Adrenal gland (tissue), 12 donors: Measurements from ENCODE around the gene TMEM88. TPM values are rescaled to one million over a fixed set of nuclear protein-coding genes. Genes with fewer than 3 reads are reported as not detected.
A peak's percentile ranks its signal among the peaks of the same experiment; 100 is the strongest.

ENCODE experiments used
- DNase-seq, 7 donors: peaks; one replicate each; pipeline ENCODE4 v3.0.0-alpha.2; 2019 to 2020
- H3K27ac ChIP-seq, 5 donors: fragments of 200-600 bp; sonication (generic) in 4 of 5; 1 replicate in 3 of 5; 2 replicates in 2 of 5; pipeline versions ENCODE4 v1.5.1 to v1.8.0; 2016 to 2020; ENCODE audit warnings: mild to moderate bottlenecking in 1 of 5
- H3K27me3 ChIP-seq: fragments of 200-600 bp; 2 replicates; pipeline ENCODE4 v1.8.0; 2021
- H3K36me3 ChIP-seq, 2 donors: fragments of 200-600 bp; replicated peaks in 1 of 2; 1 replicate in 1 of 2; 2 replicates in 1 of 2; pipeline versions ENCODE4 v1.5.1 to v1.8.0; 2018 to 2022
- H3K4me1 ChIP-seq, 2 donors: fragments of 200-600 bp; replicated peaks in 1 of 2; 1 replicate in 1 of 2; 2 replicates in 1 of 2; pipeline versions ENCODE4 v1.5.1 to v1.8.0; 2018 to 2021
- H3K4me3 ChIP-seq, 4 donors: fragments of 200-600 bp; sonication (generic) in 3 of 4; one replicate each; pipeline ENCODE4 v1.5.1; 2016 to 2018
- H3K9me3 ChIP-seq, 3 donors: fragments of 200-600 bp; sonication (generic) in 1 of 3; replicated peaks in 1 of 3; 1 replicate in 2 of 3; 2 replicates in 1 of 3; pipeline versions ENCODE4 v1.5.1 to v1.8.0; 2016 to 2021
- POLR2A ChIP-seq, 2 donors: fragments of 450-650 bp; IDR thresholded peaks; one replicate each; pipeline ENCODE4 v1.6.1; 2017; ENCODE audit warnings: antibody characterized with exemption in 2 of 2, mild to moderate bottlenecking in 2 of 2, moderate library complexity in 1 of 2
- WGBS, 4 donors: extraction: QIAGEN DNeasy Blood & Tissue Kit in 2 of 4; methylation state at CpG; one replicate each; pipeline versions ENCODE4 v1.1.5 to v1.1.7; 2013 to 2017; 5-methylcytosine and 5-hydroxymethylcytosine counted together
- intact Hi-C, 2 donors: fragments of 100-400 bp; cut with DNase I; formaldehyde crosslinking; loops; one replicate each; pipeline versions ENCODE4 v1.14.1 to v1.15.0; 2022 to 2023
- polyA plus RNA-seq, 3 donors: library from polyadenylated mRNA; stranded (reverse); fragments of 200-250 nt in 2 of 3; fragments of 350-450 nt in 1 of 3; fragmentation: Illumina TruSeq in 1 of 3; extraction: RNeasy Lipid Tissue Mini Kit (QIAGEN cat#74804) in 1 of 3; gene quantifications; one replicate each; pipeline ENCODE4 v1.2.3, GENCODE V29; 2013 to 2014
- total RNA-seq, 9 donors: library from RNA; depleted of rRNA in 4 of 9; stranded (reverse); fragments of >200 nt in 4 of 9; fragments of 120-200 nt in 1 of 9; fragmentation: NEBNext Ultra II Directional in 1 of 9; extraction: Animal tissue kit (Norgen Biotek cat#: 25700) in 1 of 9; gene quantifications; one replicate each; pipeline versions ENCODE4 v1.1.0 to v1.2.4, GENCODE V29; 2013 to 2023
- TF ChIP-seq, protein P1 (sequence below), 6 experiments: fragments of 450-650 bp in 4 of 6; fragments of 200-600 bp in 2 of 6; sonication (generic) in 1 of 6; IDR thresholded peaks; 1 replicate in 5 of 6; 2 replicates in 1 of 6; pipeline versions ENCODE4 v1.5.1 to v1.8.0; 2016 to 2021; ENCODE audit warnings: antibody characterized with exemption in 6 of 6, mild to moderate bottlenecking in 2 of 6, moderate library complexity in 1 of 6
- donor health status: healthy with polysubstance abuse.
- donor health status: Bipolar disorder and iron deficiency.
- donor health status: DM: yes; HTN: yes; CAD: no.
- donor health status: DM: no; HTN: no; CAD: no.
- donor health status: DM: no; HTN: no; CAD: no.
- donor health status: DM: yes; HTN: yes; CAD: no.

Gene TMEM88
- total and polyA plus RNA-seq, 12 donors, result 7.9 to 107 (median 25.1) TPM

DNA sequence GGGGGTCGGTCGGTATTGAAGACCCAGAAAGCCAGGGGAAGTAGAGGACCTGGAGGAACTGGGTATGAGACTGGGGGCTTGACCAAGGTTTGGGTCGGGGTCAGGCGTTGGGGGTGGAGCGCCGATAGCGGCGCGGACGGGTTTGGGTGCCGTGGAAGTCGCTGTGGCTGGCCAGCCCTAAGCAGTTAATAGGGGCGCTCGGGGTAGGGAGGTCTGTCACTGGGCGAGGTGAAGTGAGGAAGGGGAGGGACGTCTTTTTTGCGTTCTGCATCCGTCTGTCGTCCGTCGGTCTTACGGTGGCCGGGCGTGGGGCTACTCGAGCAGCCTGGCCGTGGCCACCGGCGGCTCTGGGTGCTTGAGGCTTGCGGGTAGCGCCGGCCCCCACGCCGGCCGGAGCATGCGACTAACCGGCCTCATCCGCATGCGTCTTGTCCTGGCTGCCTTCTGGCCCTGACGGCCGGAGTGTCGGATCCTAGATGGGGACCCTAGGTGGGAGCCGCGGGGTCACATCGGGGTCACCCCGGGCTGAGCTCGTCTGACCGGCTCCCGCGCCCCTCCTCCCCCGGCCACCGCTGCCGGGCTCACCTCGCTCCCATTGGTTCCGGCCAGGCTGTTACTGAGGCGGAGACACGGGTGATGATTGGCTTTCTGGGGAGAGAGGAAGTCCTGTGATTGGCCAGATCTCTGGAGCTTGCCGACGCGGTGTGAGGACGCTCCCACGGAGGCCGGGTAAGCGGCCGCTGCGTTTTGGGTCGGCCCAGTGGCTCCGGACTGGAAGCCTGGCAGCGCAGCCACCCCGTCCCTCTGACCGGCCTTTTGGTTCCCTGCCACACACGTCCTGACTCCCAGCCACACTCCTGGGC lies 10.3 kb upstream of the TMEM88 start:
- H3K4me3 ChIP-seq, result peak overlapping the region in 3 of 4 donors; percentile 44 to 82 (median 62)
- TF ChIP-seq POLR2A (IDR thresholded peaks at IDR 0.05), result peak; percentile 60 to 93
- TF ChIP-seq, protein P1, sequence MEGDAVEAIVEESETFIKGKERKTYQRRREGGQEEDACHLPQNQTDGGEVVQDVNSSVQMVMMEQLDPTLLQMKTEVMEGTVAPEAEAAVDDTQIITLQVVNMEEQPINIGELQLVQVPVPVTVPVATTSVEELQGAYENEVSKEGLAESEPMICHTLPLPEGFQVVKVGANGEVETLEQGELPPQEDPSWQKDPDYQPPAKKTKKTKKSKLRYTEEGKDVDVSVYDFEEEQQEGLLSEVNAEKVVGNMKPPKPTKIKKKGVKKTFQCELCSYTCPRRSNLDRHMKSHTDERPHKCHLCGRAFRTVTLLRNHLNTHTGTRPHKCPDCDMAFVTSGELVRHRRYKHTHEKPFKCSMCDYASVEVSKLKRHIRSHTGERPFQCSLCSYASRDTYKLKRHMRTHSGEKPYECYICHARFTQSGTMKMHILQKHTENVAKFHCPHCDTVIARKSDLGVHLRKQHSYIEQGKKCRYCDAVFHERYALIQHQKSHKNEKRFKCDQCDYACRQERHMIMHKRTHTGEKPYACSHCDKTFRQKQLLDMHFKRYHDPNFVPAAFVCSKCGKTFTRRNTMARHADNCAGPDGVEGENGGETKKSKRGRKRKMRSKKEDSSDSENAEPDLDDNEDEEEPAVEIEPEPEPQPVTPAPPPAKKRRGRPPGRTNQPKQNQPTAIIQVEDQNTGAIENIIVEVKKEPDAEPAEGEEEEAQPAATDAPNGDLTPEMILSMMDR (IDR thresholded peaks at IDR 0.05), result no peak
- peak overlapping the region; percentile 98 to 99 (median 99) for H3K27ac ChIP-seq
- H3K4me1 ChIP-seq, result peaks cover 17 to 28% of the 10 kb centered on the region in 2 donors
- peak; percentile 92 to 97 (median 97) for DNase-seq
- H3K27me3 ChIP-seq, result no peaks in the 10 kb centered on the region
- peaks cover 0 to 37% of the 10 kb centered on the region in 2 donors for H3K36me3 ChIP-seq
- WGBS, 4 donors, result 0 to 1% (median 0%) methylated on average over 33 to 71 of the region's 71 CpGs
- intact Hi-C loops, result no loop called here
- no peaks in the 10 kb centered on the region for H3K9me3 ChIP-seq

- peak in 4 of 7 donors; percentile 17 to 57 (median 37) for DNase-seq
- 62 to 79% (median 67%) methylated on average over 5 to 15 of the region's 15 CpGs for WGBS, 4 donors
- peaks cover 0 to 46% of the 10 kb centered on the region in 2 donors for H3K36me3 ChIP-seq
- no peaks in the 10 kb centered on the region for H3K27me3 ChIP-seq
- H3K9me3 ChIP-seq, result no peaks in the 10 kb centered on the region
- TF ChIP-seq, protein P1 (IDR thresholded peaks at IDR 0.05), result no peak
- no peak for TF ChIP-seq POLR2A (IDR thresholded peaks at IDR 0.05)
- peaks cover 23 to 29% of the 10 kb centered on the region in 2 donors for H3K4me1 ChIP-seq
- intact Hi-C loops, result no loop called here
- H3K4me3 ChIP-seq, result peak overlapping the region in 2 of 4 donors; percentile 62 to 82
- H3K27ac ChIP-seq, result peak overlapping the region; percentile 23 to 99 (median 98)
These were observed 9.4 kb upstream of the TMEM88 start for GRCh38 chr17:7845359-7846062.

DNA sequence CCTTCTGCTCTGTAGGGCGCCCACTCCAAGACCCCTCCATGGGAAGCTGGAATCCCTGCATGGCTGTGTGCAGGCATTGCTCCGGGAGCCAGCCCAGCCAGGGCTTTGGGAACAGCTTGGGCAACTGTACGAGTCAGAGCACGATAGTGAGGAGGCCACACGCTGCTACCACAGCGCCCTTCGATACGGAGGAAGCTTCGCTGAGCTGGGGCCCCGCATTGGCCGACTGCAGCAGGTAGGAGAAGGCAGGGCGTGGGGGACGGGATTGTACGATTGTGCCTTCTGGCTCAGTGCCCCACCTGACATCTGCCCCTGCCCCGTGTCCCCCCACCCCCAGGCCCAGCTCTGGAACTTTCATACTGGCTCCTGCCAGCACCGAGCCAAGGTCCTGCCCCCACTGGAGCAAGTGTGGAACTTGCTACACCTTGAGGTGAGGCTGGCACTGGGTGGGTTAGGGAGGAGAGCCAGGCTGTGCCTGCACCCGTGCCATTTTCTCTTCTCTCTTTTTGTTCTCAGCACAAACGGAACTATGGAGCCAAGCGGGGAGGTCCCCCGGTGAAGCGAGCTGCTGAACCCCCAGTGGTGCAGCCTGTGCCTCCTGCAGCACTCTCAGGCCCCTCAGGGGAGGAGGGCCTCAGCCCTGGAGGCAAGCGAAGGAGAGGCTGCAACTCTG lies 8.7 kb upstream of the TMEM88 start:
- 80 to 88% (median 84%) methylated on average over 7 to 22 of the region's 22 CpGs for WGBS, 4 donors
- peaks cover 16 to 27% of the 10 kb centered on the region in 2 donors for H3K4me1 ChIP-seq
- H3K9me3 ChIP-seq, result no peaks in the 10 kb centered on the region
- no peak overlapping the region for H3K4me3 ChIP-seq
- intact Hi-C loops, result no loop called here
- peak in 5 of 7 donors; percentile 22 to 58 (median 31) for DNase-seq
- peak overlapping the region in 2 of 5 donors; percentile 99 for H3K27ac ChIP-seq
- peaks cover 0 to 53% of the 10 kb centered on the region in 2 donors for H3K36me3 ChIP-seq
- H3K27me3 ChIP-seq, result no peaks in the 10 kb centered on the region
- no peak for TF ChIP-seq POLR2A (IDR thresholded peaks at IDR 0.05)
- TF ChIP-seq, protein P1 (IDR thresholded peaks at IDR 0.05), result no peak
